Activated T-helper 2 cell treated with anti-CD3 and anti-CD28 coated beads, Interferon-gamma antibody, Interleukin-2, Interleukin-4, amounts not matched to agents 10 μg/mL and 5 μg/mL and 100 μg/mL, durations not matched to agents 14 hours and 24 hours and 36 hours (primary cell): ENCODE results near the gene COPS2. TPM values are rescaled to one million over a fixed set of nuclear protein-coding genes. Genes with fewer than 3 reads are reported as not detected.
"Not testable (repeated sequence)": the region's sequence is repeated elsewhere in the genome, so short reads cannot be mapped to it uniquely, and the experiment has no call there.

Experiments used
- DNase-seq: peaks from one replicate; pipeline ENCODE4 v3.0.0; 2021; ENCODE audit warnings: low spot score
- H3K27ac Mint-ChIP-seq: one replicate; pipeline ENCODE4 v1.8.0; 2021; ENCODE audit warnings: mixed read lengths
- H3K27me3 Mint-ChIP-seq: one replicate; pipeline ENCODE4 v1.8.0; 2021; ENCODE audit warnings: low read depth, mixed read lengths
- H3K36me3 Mint-ChIP-seq: one replicate; pipeline ENCODE4 v1.8.0; 2021; ENCODE audit warnings: low read depth, mixed read lengths
- H3K4me1 Mint-ChIP-seq: one replicate; pipeline ENCODE4 v1.8.0; 2021; ENCODE audit warnings: low read depth, mixed read lengths
- H3K4me3 Mint-ChIP-seq: one replicate; pipeline ENCODE4 v1.8.0; 2021; ENCODE audit warnings: low read depth, mild to moderate bottlenecking, moderate library complexity, mixed read lengths
- H3K9me3 Mint-ChIP-seq: one replicate; pipeline ENCODE4 v1.8.0; 2021; ENCODE audit warnings: mixed read lengths
- intact Hi-C: fragments of 100-400 bp; cut with micrococcal nuclease; formaldehyde crosslinking; loops from one replicate; pipeline ENCODE4 v1.15.1; 2023
- total RNA-seq: library from RNA; stranded (reverse); gene quantifications from 2 replicates; pipeline ENCODE4 v1.2.3, GENCODE V29; 2022

The COPS2 gene
- total RNA-seq, result 85.1 and 94.7 TPM in 2 replicates

DNA sequence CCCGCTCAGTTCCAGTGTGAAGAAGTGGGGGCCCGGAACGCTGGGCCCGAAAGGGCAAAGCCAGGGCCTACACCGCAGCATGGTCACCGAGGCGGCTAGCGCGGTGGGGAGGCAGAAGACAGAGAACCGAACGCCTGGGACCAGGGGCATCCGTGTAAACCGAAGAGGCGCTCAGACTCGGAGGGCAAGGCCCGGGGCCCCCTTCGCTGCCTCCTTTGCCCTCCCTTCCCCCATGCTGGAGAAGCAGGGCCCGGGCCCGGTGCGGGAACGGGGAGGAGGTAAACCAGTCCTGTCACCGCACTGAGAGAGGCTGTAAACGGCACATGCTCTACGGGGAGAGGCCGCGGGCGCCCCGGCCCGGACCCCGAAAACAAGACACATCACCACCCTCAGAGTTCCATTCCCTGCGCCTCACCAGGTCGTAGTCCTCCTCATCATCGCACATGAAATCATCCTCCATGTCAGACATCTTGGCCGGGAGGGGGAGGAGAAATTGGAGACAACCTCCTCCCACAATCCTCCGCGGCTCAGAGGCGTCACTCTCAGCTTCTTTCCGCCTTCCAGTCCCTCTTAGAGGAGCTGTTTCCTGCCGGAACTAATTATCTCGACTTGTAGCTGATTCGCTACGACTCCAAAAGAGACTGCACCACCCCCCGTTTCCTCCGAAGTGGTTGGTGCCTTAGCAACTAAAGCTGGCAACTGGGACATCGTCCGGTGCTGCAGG lies at the start of gene COPS2:
Gene COPS2 (minus strand): TSS at position 490 of the 724 bp plus-strand sequence. CDS start 21 bp downstream, at position 469.
- Mint-ChIP-seq H3K9me3 (no peaks in the 10 kb centered on the region), H3K27me3 (no peaks in the 10 kb centered on the region), H3K27ac (peak within 1 kb of the TSS; percentile 99), H3K4me3 (peak within 1 kb of the TSS; percentile 100), H3K36me3 (peaks cover 18% of the 10 kb centered on the region), H3K4me1 (peaks cover 44% of the 10 kb centered on the region)
- peak; percentile 94 for DNase-seq
- intact Hi-C loops, result loop anchor here (1.0 to 10.0 kb wide), 9 partner anchors 15 to 990 kb away; partner anchors contain the start of genes CEP152, DTWD1, DUT and EID1

DNA sequence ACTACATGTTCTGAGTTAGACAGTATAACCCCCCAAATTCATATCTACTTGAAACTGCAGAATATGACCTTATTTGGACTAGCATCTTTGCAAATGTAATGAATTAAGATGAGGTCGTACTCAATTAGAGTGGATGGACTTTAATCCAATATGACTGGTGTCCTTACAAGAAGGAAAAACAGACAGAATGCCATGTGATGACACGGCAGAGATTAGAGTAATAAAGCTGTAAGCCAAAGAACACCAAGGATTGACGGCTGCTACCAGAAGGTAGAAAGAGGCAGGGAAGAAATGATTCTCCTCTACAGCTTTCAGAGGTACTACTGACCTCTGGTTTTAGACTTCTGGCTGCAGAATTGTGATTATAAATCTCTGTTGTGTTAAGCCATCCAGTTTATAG lies 44.9 kb upstream of the COPS2 start:
- Mint-ChIP-seq H3K36me3 (peaks cover 38% of the 10 kb centered on the region), H3K4me1 (peaks cover 5% of the 10 kb centered on the region), H3K4me3 (no peak overlapping the region), H3K27ac (no peak overlapping the region), H3K9me3 (peaks cover 7% of the 10 kb centered on the region), H3K27me3 (no peaks in the 10 kb centered on the region)
- intact Hi-C loops, result no loop called here
- DNase-seq, result no peak

DNA sequence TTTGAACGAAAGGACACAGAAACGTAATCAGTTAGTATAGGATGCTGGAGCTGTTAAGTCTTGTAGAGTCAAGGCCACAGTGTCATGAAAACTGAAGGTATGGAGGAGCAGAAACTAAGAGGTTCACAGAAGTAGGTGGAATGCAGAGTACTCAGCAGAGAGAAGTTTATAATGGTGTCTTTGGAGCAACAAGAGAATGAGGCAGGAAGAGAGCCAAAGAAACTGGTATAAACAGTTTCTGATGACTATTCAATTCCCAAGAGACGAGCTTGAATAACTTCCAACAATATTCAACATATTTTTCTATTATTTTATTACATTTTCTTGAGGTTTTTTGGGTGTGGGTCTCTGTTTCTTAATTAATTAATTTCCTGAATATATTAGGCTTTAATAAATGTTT lies 44.3 kb upstream of the COPS2 start:
- intact Hi-C loops, result no loop called here
- peaks cover 31% of the 10 kb centered on the region for H3K36me3 Mint-ChIP-seq
- H3K4me1 Mint-ChIP-seq, result peaks cover 5% of the 10 kb centered on the region
- H3K27me3 Mint-ChIP-seq, result no peaks in the 10 kb centered on the region
- H3K4me3 Mint-ChIP-seq, result no peak overlapping the region
- peaks cover under 1% of the 10 kb centered on the region for H3K9me3 Mint-ChIP-seq
- no peak overlapping the region for H3K27ac Mint-ChIP-seq
- DNase-seq, result no peak

DNA sequence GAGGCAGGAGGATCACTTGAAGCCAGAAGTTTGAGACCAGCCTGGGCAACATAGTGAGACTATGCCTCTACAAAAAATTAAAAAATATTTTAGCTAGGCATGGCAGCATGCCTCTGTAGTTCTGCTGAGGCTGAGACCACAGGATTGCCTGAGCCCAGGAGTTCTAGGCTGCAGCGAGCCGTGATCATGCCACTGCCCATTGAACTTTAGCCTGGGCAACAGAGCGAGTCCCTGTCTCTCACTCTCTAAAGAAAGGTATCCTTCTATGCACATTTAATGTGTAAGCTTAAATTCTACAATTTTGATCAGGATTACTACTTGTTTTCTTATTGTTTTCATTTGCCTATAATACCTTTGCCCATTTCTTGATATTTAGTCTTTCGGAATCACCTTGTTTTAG lies 41.5 kb upstream of the COPS2 start:
- no peaks in the 10 kb centered on the region for H3K27me3 Mint-ChIP-seq
- no peak overlapping the region for H3K27ac Mint-ChIP-seq
- intact Hi-C loops, result no loop called here
- DNase-seq, result no peak
- no peak overlapping the region for H3K4me3 Mint-ChIP-seq
- H3K36me3 Mint-ChIP-seq, result peaks cover 9% of the 10 kb centered on the region
- peaks cover 5% of the 10 kb centered on the region for H3K4me1 Mint-ChIP-seq
- no peaks in the 10 kb centered on the region for H3K9me3 Mint-ChIP-seq

DNA sequence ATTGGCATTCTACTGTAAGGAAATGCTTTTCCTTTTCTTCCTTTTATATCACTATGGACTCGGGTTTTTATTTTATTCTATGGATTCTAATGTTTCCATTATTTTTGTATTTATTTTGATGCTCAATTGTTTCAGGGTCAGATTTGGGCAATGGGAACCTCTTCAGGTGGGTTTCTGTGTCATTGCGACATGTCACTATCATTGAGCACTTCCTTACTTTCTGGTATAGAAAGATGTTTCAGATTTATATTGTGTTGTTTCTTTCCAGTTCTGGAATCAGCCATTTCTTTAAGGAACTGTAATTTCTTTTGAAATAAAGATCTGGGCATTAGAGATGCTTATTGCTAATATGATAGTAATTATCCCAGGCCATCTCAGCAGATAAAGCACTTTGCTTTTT lies 36.5 kb upstream of the COPS2 start:
- no peak overlapping the region for H3K4me3 Mint-ChIP-seq
- peaks cover 11% of the 10 kb centered on the region for H3K36me3 Mint-ChIP-seq
- peaks cover 11% of the 10 kb centered on the region for H3K4me1 Mint-ChIP-seq
- no peak overlapping the region for H3K27ac Mint-ChIP-seq
- intact Hi-C loops, result no loop called here
- DNase-seq, result no peak
- no peaks in the 10 kb centered on the region for H3K9me3 Mint-ChIP-seq
- H3K27me3 Mint-ChIP-seq, result no peaks in the 10 kb centered on the region

DNA sequence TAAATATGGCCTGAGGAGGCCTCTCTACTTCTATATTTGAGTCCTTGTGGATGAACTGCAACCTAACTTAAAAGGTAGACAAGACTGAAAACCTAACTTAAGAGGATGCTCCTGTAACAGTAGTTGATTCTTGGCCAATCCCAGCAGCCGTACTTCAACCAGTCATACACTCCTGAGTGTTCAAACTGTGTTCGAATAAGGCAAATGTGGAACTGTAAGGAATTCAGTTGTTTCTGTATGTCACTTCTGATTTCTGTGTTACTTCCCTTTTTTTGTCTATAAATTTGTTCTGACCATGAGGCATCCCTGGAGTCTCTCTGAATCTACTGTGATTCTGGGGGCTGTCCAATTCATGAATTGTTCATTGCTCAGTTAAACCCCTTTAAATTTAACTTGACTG lies 35.2 kb upstream of the COPS2 start:
- H3K4me1 Mint-ChIP-seq, result peaks cover 12% of the 10 kb centered on the region
- H3K27me3 Mint-ChIP-seq, result no peaks in the 10 kb centered on the region
- no peak for DNase-seq
- no peak overlapping the region for H3K27ac Mint-ChIP-seq
- H3K4me3 Mint-ChIP-seq, result no peak overlapping the region
- peaks cover 20% of the 10 kb centered on the region for H3K36me3 Mint-ChIP-seq
- H3K9me3 Mint-ChIP-seq, result peaks cover 5% of the 10 kb centered on the region
- intact Hi-C loops, result no loop called here

DNA sequence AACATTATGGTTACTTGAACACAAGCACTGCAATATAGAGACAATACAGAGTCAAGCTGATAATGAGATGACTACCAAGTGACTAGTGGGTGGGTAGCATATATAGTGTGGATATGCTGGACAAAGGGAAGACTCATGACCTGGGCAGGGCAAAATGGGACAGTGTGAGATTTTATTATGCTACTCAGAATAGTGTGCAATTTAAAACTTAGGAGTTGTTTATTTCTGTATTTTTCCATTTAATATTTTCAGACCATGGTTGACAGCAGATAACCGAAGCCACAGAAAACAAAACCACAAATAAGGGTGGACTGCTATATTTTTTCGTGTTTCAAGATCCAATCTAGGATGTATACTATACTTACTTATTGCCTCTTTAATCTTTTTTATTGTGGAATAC lies 34.2 kb upstream of the COPS2 start:
- Mint-ChIP-seq H3K27me3 (no peaks in the 10 kb centered on the region), H3K9me3 (peaks cover 7% of the 10 kb centered on the region), H3K27ac (no peak overlapping the region), H3K4me1 (peaks cover 16% of the 10 kb centered on the region), H3K4me3 (no peak overlapping the region), H3K36me3 (peaks cover 30% of the 10 kb centered on the region)
- intact Hi-C loops, result no loop called here
- no peak for DNase-seq

DNA sequence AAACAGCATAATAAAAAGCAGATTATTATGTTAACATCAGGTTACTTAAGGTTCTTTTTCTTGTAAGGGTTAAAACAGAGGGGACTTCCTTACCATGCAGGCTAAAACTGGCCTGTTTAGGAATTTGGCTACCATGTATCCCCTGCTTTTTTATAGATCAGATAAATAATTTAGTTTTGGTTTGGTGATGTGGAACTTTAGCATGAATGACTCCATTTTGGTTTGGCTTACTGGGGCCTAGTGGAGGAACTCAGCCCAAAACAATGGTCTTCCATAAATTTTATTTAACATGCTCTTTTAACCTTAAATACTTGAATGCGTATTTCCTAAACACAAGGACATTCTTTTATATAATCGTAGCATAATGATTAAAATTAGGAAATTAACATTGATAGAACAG lies 33.5 kb upstream of the COPS2 start:
- Mint-ChIP-seq H3K36me3 (peaks cover 37% of the 10 kb centered on the region), H3K4me3 (no peak overlapping the region), H3K27ac (no peak overlapping the region), H3K9me3 (peaks cover 10% of the 10 kb centered on the region), H3K27me3 (no peaks in the 10 kb centered on the region), H3K4me1 (peaks cover 20% of the 10 kb centered on the region)
- DNase-seq, result no peak
- intact Hi-C loops, result no loop called here

DNA sequence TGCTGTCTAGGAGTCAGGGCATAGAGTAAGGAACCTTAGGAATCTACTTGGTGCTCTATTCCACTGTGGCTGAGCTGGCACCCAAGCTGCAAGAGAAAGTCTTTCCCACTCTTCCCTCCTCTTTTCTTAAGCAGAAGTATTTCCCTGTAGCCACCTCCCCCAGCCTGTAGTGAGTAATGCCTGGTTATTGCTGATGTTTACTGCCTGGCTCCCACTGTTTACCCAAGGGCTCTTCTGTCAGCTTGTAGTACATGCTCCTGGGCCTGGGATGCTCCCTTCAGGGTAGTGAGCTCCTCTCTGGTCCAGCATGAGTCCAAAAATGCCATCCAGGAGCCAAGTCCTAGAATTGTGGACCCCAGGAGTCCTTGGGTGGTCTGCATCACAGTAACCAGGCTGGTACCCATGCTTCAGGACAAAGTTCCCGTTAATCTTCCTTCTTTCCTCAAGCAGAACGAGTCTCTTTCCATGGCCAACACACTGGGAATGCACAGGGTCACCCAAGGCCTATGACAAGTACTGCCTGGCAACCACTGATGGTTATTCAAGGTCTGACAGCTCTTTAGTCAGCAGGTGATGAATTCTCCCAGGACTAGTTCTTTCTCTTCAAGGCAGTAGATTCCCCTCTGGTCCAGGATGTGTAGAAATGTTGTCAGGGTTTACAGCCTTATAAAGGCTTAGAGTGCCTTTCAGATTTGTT lies 32.3 kb upstream of the COPS2 start:
- H3K9me3 Mint-ChIP-seq, result peaks cover 13% of the 10 kb centered on the region
- H3K36me3 Mint-ChIP-seq, result peaks cover 44% of the 10 kb centered on the region
- intact Hi-C loops, result no loop called here
- no peak overlapping the region for H3K4me3 Mint-ChIP-seq
- no peaks in the 10 kb centered on the region for H3K27me3 Mint-ChIP-seq
- no peak overlapping the region for H3K27ac Mint-ChIP-seq
- peaks cover 23% of the 10 kb centered on the region for H3K4me1 Mint-ChIP-seq
- no peak for DNase-seq

DNA sequence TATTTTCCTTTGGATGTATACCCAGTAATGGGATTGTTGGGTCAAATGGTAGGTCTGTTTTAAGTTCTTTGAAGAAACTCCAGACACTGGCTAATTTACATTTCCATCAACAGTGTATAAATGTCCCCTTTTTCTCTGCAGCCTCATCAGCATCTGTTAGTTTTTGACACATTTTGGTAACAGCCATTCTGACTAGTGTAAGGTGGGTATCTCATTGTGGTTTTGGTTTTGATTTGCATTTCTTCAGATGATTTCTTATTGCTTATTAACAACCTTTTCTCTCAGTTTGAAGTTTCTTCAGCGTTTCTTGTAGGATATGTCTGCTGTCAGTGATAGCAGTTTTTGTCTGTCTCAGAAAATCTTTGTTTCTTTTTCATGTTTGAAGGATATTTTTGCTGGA lies 30.1 kb upstream of the COPS2 start:
- H3K27ac Mint-ChIP-seq, result no peak overlapping the region
- H3K4me3 Mint-ChIP-seq, result no peak overlapping the region

DNA sequence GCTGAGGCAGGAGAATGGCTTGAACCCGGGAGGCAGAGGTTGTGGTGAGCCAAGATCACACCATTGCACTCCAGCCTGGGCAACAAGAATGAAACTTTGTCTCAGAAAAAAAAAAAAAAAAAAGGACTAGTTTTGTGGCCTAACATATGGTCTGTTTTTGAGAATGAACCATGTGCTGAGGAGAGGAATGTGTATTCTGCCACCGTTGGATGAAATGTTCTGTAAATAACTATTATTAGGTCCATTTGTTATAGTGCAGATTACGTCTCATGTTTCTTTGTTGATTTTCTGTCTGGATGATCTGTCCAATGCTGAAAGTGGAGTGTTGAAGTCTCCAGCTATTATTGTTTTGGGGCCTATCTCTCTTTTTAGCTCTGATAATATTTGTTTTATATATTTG lies 28.3 kb upstream of the COPS2 start:
- H3K27me3 Mint-ChIP-seq, H3K27ac Mint-ChIP-seq, intact Hi-C loops, H3K4me3 Mint-ChIP-seq, DNase-seq: not testable (repeated sequence)
- H3K36me3 Mint-ChIP-seq, result peaks cover 48% of the 10 kb centered on the region
- H3K4me1 Mint-ChIP-seq, result peaks cover 25% of the 10 kb centered on the region
- H3K9me3 Mint-ChIP-seq, result peaks cover 13% of the 10 kb centered on the region

More for the DNA sequence above, 30.1 kb upstream of the COPS2 start:
- Mint-ChIP-seq H3K27me3 (no peaks in the 10 kb centered on the region), H3K36me3 (peaks cover 51% of the 10 kb centered on the region), H3K9me3 (peaks cover 13% of the 10 kb centered on the region), H3K4me1 (peaks cover 25% of the 10 kb centered on the region)
- DNase-seq, result no peak
- intact Hi-C loops, result no loop called here

DNA sequence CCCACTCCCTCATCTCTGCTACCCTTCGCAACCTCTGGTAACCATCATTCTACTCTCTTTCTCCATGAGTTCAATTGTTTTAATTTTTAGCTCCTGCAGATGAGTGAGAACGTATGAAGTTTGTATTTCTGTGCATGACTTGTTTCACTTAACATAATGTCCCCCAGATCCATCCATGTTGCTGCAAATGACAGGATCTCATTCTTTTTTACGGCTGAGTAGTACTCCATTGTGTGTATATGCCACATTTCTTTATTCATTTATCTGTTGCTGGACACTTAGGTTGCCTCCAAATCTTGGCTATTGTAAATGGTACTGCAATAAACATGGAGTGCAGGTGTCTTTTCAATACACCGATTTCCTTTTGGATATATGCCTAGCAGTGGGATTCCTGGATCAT lies 26.7 kb upstream of the COPS2 start:
- H3K4me1 Mint-ChIP-seq, result peaks cover 20% of the 10 kb centered on the region
- H3K27me3 Mint-ChIP-seq, result no peaks in the 10 kb centered on the region
- H3K36me3 Mint-ChIP-seq, result peaks cover 49% of the 10 kb centered on the region
- H3K9me3 Mint-ChIP-seq, result peaks cover 13% of the 10 kb centered on the region
- intact Hi-C loops, result no loop called here
- H3K27ac Mint-ChIP-seq, result no peak overlapping the region
- DNase-seq, result no peak
- H3K4me3 Mint-ChIP-seq, result no peak overlapping the region

DNA sequence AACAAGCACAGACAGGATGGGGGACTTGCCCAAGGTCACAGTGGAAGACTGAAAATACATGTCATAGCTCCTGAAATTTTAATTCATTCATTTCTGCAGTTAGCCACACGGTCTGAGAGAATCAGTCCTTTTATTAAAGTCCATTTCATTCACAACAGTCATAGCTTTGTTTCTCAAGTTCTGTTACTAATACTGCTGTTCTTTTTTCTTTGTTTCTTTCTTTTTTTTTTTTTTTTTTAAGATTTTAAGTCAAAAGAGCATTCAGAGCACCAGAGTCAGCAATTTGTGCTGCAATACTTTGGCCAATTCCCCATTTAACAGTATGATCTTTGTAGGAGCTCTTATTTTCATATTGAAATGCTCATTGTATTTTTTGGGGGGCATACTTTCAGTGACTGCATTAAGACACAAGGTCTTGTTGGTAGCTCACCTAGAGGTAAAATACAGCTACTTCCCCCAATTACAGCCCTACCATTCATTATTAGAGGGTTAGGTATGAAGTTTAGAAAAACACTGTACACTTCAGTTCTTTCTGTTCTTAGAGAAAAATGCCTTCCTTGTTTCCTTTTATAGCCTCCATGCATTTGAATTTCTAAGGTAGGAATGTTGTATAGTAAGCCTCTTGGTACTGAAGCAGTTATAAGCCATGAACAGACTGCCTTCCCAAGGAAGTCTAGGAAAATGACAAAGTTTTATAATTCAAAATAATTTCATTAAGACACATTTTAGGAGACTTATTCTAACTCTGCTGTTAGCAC lies 24.2 kb upstream of the COPS2 start:
- intact Hi-C loops, result no loop called here
- no peak overlapping the region for H3K4me3 Mint-ChIP-seq
- no peak overlapping the region for H3K27ac Mint-ChIP-seq
- no peak for DNase-seq
- peaks cover 7% of the 10 kb centered on the region for H3K9me3 Mint-ChIP-seq
- H3K4me1 Mint-ChIP-seq, result peaks cover 23% of the 10 kb centered on the region
- peaks cover 42% of the 10 kb centered on the region for H3K36me3 Mint-ChIP-seq
- no peaks in the 10 kb centered on the region for H3K27me3 Mint-ChIP-seq
